ENCODE results near the gene FAM240B.

FAM240B gene

DNA sequence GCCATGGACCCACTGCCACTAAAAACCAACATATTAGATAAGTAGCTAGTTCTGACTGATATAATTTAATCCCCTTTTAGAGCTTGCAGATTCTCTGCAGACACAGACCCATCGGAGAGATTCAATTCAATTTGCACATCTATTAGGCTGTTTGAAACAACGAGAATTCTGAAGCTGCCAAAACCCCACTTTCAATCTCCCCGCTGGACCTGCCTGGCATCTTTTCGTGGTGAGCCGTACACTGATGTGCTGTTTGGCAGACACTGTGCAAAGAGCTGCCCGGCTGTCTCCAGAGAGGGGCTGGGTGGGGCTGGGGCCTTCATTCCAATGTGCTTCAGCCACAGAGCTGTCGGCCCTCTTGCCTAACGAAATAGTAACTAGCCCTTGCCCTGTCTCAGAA, 42.1 kb upstream of the FAM240B start:
- TF ChIP-seq EZH2phosphoT487 (IDR thresholded peaks at IDR 0.05; ENCODE audit: borderline replicate concordance): no peak
- TF ChIP-seq, protein P1, sequence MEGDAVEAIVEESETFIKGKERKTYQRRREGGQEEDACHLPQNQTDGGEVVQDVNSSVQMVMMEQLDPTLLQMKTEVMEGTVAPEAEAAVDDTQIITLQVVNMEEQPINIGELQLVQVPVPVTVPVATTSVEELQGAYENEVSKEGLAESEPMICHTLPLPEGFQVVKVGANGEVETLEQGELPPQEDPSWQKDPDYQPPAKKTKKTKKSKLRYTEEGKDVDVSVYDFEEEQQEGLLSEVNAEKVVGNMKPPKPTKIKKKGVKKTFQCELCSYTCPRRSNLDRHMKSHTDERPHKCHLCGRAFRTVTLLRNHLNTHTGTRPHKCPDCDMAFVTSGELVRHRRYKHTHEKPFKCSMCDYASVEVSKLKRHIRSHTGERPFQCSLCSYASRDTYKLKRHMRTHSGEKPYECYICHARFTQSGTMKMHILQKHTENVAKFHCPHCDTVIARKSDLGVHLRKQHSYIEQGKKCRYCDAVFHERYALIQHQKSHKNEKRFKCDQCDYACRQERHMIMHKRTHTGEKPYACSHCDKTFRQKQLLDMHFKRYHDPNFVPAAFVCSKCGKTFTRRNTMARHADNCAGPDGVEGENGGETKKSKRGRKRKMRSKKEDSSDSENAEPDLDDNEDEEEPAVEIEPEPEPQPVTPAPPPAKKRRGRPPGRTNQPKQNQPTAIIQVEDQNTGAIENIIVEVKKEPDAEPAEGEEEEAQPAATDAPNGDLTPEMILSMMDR (conservative IDR thresholded peaks at IDR 0.05; ENCODE audit: low read length): no peak
- H3K9me3 ChIP-seq (ENCODE audit: insufficient read depth, low read depth, low read length): peaks cover 4% of the 10 kb centered on the region; the same call in 1 of the 2 replicates
- no peak overlapping the region for H2AFZ ChIP-seq (ENCODE audit: low read length)
- no peak overlapping the region for H3K9ac ChIP-seq (ENCODE audit: low read depth, low read length, poor library complexity, severe bottlenecking)
- no peak overlapping the region for H3K4me2 ChIP-seq (ENCODE audit: low read depth, low read length, poor library complexity, severe bottlenecking)
- H3F3A ChIP-seq (ENCODE audit: low read depth): no peaks in the 10 kb centered on the region
- no peaks in the 10 kb centered on the region for H3K9me2 ChIP-seq (replicated peaks; ENCODE audit: low read depth, low read length)
- no peaks in the 10 kb centered on the region for H3K27me3 ChIP-seq (ENCODE audit: insufficient read depth, low read length, poor library complexity, severe bottlenecking)
- H3K36me3 ChIP-seq (ENCODE audit: insufficient read depth, low read length): no peaks in the 10 kb centered on the region
- no peaks in the 10 kb centered on the region for H4K20me1 ChIP-seq (ENCODE audit: insufficient read depth, low read length, poor library complexity, severe bottlenecking)
- no peaks in the 10 kb centered on the region for H3K79me2 ChIP-seq (ENCODE audit: insufficient read depth, low read length)
- no peak overlapping the region for H3K4me3 ChIP-seq (ENCODE audit: low read length, poor library complexity, severe bottlenecking)
- H3K4me1 ChIP-seq (ENCODE audit: insufficient read depth, low read length, poor library complexity, severe bottlenecking): no peaks in the 10 kb centered on the region

GRCh38 chr9:38761339-38761738, 41.4 kb upstream of the FAM240B start:
- Histone ChIP-seq H3F3A (ENCODE audit: low read depth) (no peaks in the 10 kb centered on the region), H3K4me3 (ENCODE audit: low read length, poor library complexity, severe bottlenecking) (no peak overlapping the region), H3K4me1 (ENCODE audit: insufficient read depth, low read length, poor library complexity, severe bottlenecking) (no peaks in the 10 kb centered on the region), H3K9me3 (ENCODE audit: insufficient read depth, low read depth, low read length) (peaks cover 4% of the 10 kb centered on the region; the same call in 1 of the 2 replicates), H2AFZ (ENCODE audit: low read length) (no peak overlapping the region), H3K36me3 (ENCODE audit: insufficient read depth, low read length) (no peaks in the 10 kb centered on the region), H3K9me2 (replicated peaks; ENCODE audit: low read depth, low read length) (no peaks in the 10 kb centered on the region), H3K4me2 (ENCODE audit: low read depth, low read length, poor library complexity, severe bottlenecking) (no peak overlapping the region), H3K27me3 (ENCODE audit: insufficient read depth, low read length, poor library complexity, severe bottlenecking) (no peaks in the 10 kb centered on the region), H3K79me2 (ENCODE audit: insufficient read depth, low read length) (no peaks in the 10 kb centered on the region), H3K9ac (ENCODE audit: low read depth, low read length, poor library complexity, severe bottlenecking) (no peak overlapping the region), H4K20me1 (ENCODE audit: insufficient read depth, low read length, poor library complexity, severe bottlenecking) (no peaks in the 10 kb centered on the region)
- TF ChIP-seq, protein P1 (conservative IDR thresholded peaks at IDR 0.05; ENCODE audit: low read length): no peak
- TF ChIP-seq EZH2phosphoT487 (IDR thresholded peaks at IDR 0.05; ENCODE audit: borderline replicate concordance): no peak

GRCh38 chr9:38756702-38757101, 36.8 kb upstream of the FAM240B start:
- no peak overlapping the region for H3K4me3 ChIP-seq (ENCODE audit: low read length, poor library complexity, severe bottlenecking)
- no peak overlapping the region for H3K4me2 ChIP-seq (ENCODE audit: low read depth, low read length, poor library complexity, severe bottlenecking)
- H4K20me1 ChIP-seq (ENCODE audit: insufficient read depth, low read length, poor library complexity, severe bottlenecking): no peaks in the 10 kb centered on the region
- H3K79me2 ChIP-seq (ENCODE audit: insufficient read depth, low read length): no peaks in the 10 kb centered on the region
- TF ChIP-seq, protein P1 (conservative IDR thresholded peaks at IDR 0.05; ENCODE audit: low read length): no peak
- no peak for TF ChIP-seq EZH2phosphoT487 (IDR thresholded peaks at IDR 0.05; ENCODE audit: borderline replicate concordance)
- H3K27me3 ChIP-seq (ENCODE audit: insufficient read depth, low read length, poor library complexity, severe bottlenecking): no peaks in the 10 kb centered on the region
- no peaks in the 10 kb centered on the region; the same call in 1 of the 2 replicates for H3K9me3 ChIP-seq (ENCODE audit: insufficient read depth, low read depth, low read length)
- no peak overlapping the region for H3K9ac ChIP-seq (ENCODE audit: low read depth, low read length, poor library complexity, severe bottlenecking)
- H3K4me1 ChIP-seq (ENCODE audit: insufficient read depth, low read length, poor library complexity, severe bottlenecking): no peaks in the 10 kb centered on the region
- no peak overlapping the region for H2AFZ ChIP-seq (ENCODE audit: low read length)
- no peaks in the 10 kb centered on the region for H3F3A ChIP-seq (ENCODE audit: low read depth)
- no peaks in the 10 kb centered on the region for H3K9me2 ChIP-seq (replicated peaks; ENCODE audit: low read depth, low read length)
- no peaks in the 10 kb centered on the region for H3K36me3 ChIP-seq (ENCODE audit: insufficient read depth, low read length)

All from Loucy (cell line).